Liver (tissue), 9 donors: ENCODE data around the gene NELL1. TPM values are rescaled to one million over a fixed set of nuclear protein-coding genes. Genes with fewer than 3 reads are reported as not detected.

ENCODE experiments used
- DNase-seq: peaks from one replicate; pipeline ENCODE4 v3.0.0-alpha.2; 2017; ENCODE audit warnings: low spot score
- H3K27ac ChIP-seq, 2 donors: one replicate each; pipeline ENCODE4 v1.7.0; 2013; ENCODE audit warnings: inconsistent platforms in 2 of 2, low read length in 2 of 2, control low read depth in 1 of 2, low read depth in 1 of 2, mild to moderate bottlenecking in 1 of 2
- H3K27me3 ChIP-seq, 4 donors: one replicate each; pipeline versions ENCODE4 v1.6.1 to v1.7.0; 2013; ENCODE audit warnings: low read length in 3 of 4, inconsistent platforms in 1 of 4, mild to moderate bottlenecking in 1 of 4, moderate library complexity in 1 of 4; ENCODE audit not compliant: control insufficient read depth in 4 of 4, insufficient read depth in 4 of 4
- H3K36me3 ChIP-seq, 4 donors: one replicate each; pipeline versions ENCODE4 v1.6.1 to v1.7.0; 2013; ENCODE audit warnings: low read length in 3 of 4, mild to moderate bottlenecking in 3 of 4, low read depth in 1 of 4, moderate library complexity in 1 of 4; ENCODE audit not compliant: control insufficient read depth in 4 of 4, insufficient read depth in 3 of 4
- H3K4me1 ChIP-seq, 4 donors: one replicate each; pipeline versions ENCODE4 v1.6.1 to v1.7.0; 2013; ENCODE audit warnings: low read length in 3 of 4, mild to moderate bottlenecking in 3 of 4, moderate library complexity in 1 of 4; ENCODE audit not compliant: control insufficient read depth in 4 of 4, insufficient read depth in 4 of 4
- H3K4me3 ChIP-seq, 3 donors: one replicate each; pipeline versions ENCODE4 v1.6.1 to v1.7.0; 2013; ENCODE audit warnings: low read length in 3 of 3, control low read depth in 1 of 3, low read depth in 1 of 3, mild to moderate bottlenecking in 1 of 3
- H3K9ac ChIP-seq, 2 donors: one replicate each; pipeline ENCODE4 v1.7.0; 2013; ENCODE audit warnings: low read length in 2 of 2, mild to moderate bottlenecking in 2 of 2, moderate library complexity in 2 of 2, control low read depth in 1 of 2, low read depth in 1 of 2
- H3K9me3 ChIP-seq, 4 donors: one replicate each; pipeline versions ENCODE4 v1.6.1 to v1.7.0; 2013; ENCODE audit warnings: low read length in 3 of 4; ENCODE audit not compliant: control insufficient read depth in 4 of 4
- EGR1 ChIP-seq, 2 donors: IDR thresholded peaks; 2 replicates each; pipeline ENCODE4 v1.6.1; 2016 to 2018; ENCODE audit warnings: antibody characterized with exemption in 2 of 2, low read depth in 2 of 2
- FOXA1 ChIP-seq: IDR thresholded peaks from 2 replicates; pipeline ENCODE4 v1.6.1; 2016; ENCODE audit warnings: antibody characterized with exemption
- GABPA ChIP-seq, 2 donors: IDR thresholded peaks in 1 of 2; conservative IDR thresholded peaks in 1 of 2; 2 replicates each; pipeline ENCODE4 v1.6.1; 2016; ENCODE audit warnings: antibody characterized with exemption in 2 of 2, mild to moderate bottlenecking in 1 of 2, moderate library complexity in 1 of 2
- HNF4A ChIP-seq, 2 donors: conservative IDR thresholded peaks; 2 replicates each; pipeline ENCODE4 v1.6.1; 2016; ENCODE audit warnings: antibody characterized with exemption in 2 of 2, mild to moderate bottlenecking in 2 of 2
- HNF4G ChIP-seq: IDR thresholded peaks from 2 replicates; pipeline ENCODE4 v1.6.1; 2016; ENCODE audit warnings: antibody characterized with exemption
- JUND ChIP-seq, 2 donors: IDR thresholded peaks; 2 replicates each; pipeline ENCODE4 v1.6.1; 2016; ENCODE audit warnings: antibody characterized with exemption in 2 of 2
- NR2F2 ChIP-seq: IDR thresholded peaks from 2 replicates; pipeline ENCODE4 v1.6.1; 2016; ENCODE audit warnings: antibody characterized with exemption
- RAD21 ChIP-seq, 2 donors: IDR thresholded peaks; 2 replicates each; pipeline ENCODE4 v1.6.1; 2016; ENCODE audit warnings: antibody characterized with exemption in 2 of 2, mild to moderate bottlenecking in 2 of 2
- SP1 ChIP-seq: IDR thresholded peaks from 2 replicates; pipeline ENCODE4 v1.6.1; 2018; ENCODE audit warnings: antibody characterized with exemption, mild to moderate bottlenecking
- YY1 ChIP-seq: IDR thresholded peaks from 2 replicates; pipeline ENCODE4 v1.6.1; 2016; ENCODE audit warnings: antibody characterized with exemption, mild to moderate bottlenecking
- WGBS: extraction: QIAGEN DNeasy Blood & Tissue Kit; methylation state at CpG from one replicate; pipeline ENCODE4 v1.1.7; 2013; 5-methylcytosine and 5-hydroxymethylcytosine counted together
- polyA plus RNA-seq, 2 donors: library from polyadenylated mRNA; stranded (reverse) in 1 of 2; unstranded in 1 of 2; fragments of 200-250 nt in 1 of 2; fragments of >200 nt in 1 of 2; fragmentation: Nextera tagmentation in 1 of 2; extraction: Ambion mirVana in 1 of 2; gene quantifications; one replicate each; pipeline versions ENCODE4 v1.2.1 to v1.2.3, GENCODE V29; 2013 to 2015
- total RNA-seq, 2 donors: library from RNA; depleted of rRNA; stranded (reverse); fragments of >200 nt; gene quantifications; one replicate each; pipeline ENCODE4 v1.2.3, GENCODE V29; 2014
- TF ChIP-seq, protein P1 (sequence below): IDR thresholded peaks from 2 replicates; pipeline ENCODE4 v1.6.1; 2016; ENCODE audit warnings: antibody characterized with exemption
- TF ChIP-seq, protein P2 (sequence below): IDR thresholded peaks from 2 replicates; pipeline ENCODE4 v1.6.1; 2016; ENCODE audit warnings: antibody characterized with exemption, mild to moderate bottlenecking
- TF ChIP-seq, protein P3 (sequence below): IDR thresholded peaks from 2 replicates; pipeline ENCODE4 v1.6.1; 2016; ENCODE audit warnings: antibody characterized with exemption
- TF ChIP-seq, protein P4 (sequence below): IDR thresholded peaks from 2 replicates; pipeline ENCODE4 v1.6.1; 2016; ENCODE audit warnings: antibody characterized with exemption
- TF ChIP-seq, protein P5 (sequence below): fragments of 150-350 bp; IDR thresholded peaks from 2 replicates; pipeline ENCODE4 v1.5.1; 2017; ENCODE audit warnings: improper control_type of control experiment, low read depth, low read length; ENCODE audit not compliant: missing input control
- donor health status: healthy.
- donor health status: healthy.
- donor health status: healthy.
- donor health status: healthy.
- donor health status: healthy.

The NELL1 gene
- total and polyA plus RNA-seq, 4 donors, result not detected

DNA sequence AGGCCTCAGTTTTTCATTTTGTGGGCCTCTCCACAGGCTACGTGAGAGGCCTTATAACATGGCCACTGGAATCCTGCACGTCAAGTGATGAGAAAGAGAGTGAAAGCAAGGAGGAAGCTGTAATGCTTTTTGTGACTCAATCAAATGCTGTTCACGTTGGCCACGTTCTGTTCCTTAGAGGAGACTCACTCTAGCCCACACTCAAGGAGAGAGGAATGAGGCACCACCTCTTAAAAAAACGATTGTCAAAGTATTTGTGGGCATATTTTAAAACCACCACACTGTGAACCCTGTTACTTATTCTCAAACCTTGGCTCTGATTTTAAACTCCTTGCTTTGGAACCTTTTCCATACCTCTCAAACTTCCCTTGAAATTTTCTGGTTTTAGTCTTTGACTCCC lies 705.0 kb downstream of the NELL1 start:
- Histone ChIP-seq H3K4me3 (no peak overlapping the region), H3K4me1 (no peaks in the 10 kb centered on the region), H3K36me3 (no peaks in the 10 kb centered on the region), H3K9ac (no peak overlapping the region), H3K27me3 (peaks cover 0 to 3% (median 0%) of the 10 kb centered on the region in 4 donors), H3K9me3 (no peaks in the 10 kb centered on the region), H3K27ac (no peak overlapping the region)
- TF ChIP-seq RAD21 (IDR thresholded peaks at IDR 0.05) (no peak), HNF4A (conservative IDR thresholded peaks at IDR 0.05) (no peak), NR2F2 (no peak), EGR1 (IDR thresholded peaks at IDR 0.05; ENCODE audit: low read depth in 2 of 2) (no peak), JUND (IDR thresholded peaks at IDR 0.05) (no peak), GABPA (IDR thresholded peaks at IDR 0.05 in 1 of 2, conservative IDR thresholded peaks at IDR 0.05 in 1 of 2) (no peak), FOXA1 (no peak), YY1 (no peak), HNF4G (no peak), SP1 (no peak)
- TF ChIP-seq, protein P1, sequence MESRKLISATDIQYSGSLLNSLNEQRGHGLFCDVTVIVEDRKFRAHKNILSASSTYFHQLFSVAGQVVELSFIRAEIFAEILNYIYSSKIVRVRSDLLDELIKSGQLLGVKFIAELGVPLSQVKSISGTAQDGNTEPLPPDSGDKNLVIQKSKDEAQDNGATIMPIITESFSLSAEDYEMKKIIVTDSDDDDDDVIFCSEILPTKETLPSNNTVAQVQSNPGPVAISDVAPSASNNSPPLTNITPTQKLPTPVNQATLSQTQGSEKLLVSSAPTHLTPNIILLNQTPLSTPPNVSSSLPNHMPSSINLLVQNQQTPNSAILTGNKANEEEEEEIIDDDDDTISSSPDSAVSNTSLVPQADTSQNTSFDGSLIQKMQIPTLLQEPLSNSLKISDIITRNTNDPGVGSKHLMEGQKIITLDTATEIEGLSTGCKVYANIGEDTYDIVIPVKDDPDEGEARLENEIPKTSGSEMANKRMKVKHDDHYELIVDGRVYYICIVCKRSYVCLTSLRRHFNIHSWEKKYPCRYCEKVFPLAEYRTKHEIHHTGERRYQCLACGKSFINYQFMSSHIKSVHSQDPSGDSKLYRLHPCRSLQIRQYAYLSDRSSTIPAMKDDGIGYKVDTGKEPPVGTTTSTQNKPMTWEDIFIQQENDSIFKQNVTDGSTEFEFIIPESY, result no peak
- TF ChIP-seq, protein P2, sequence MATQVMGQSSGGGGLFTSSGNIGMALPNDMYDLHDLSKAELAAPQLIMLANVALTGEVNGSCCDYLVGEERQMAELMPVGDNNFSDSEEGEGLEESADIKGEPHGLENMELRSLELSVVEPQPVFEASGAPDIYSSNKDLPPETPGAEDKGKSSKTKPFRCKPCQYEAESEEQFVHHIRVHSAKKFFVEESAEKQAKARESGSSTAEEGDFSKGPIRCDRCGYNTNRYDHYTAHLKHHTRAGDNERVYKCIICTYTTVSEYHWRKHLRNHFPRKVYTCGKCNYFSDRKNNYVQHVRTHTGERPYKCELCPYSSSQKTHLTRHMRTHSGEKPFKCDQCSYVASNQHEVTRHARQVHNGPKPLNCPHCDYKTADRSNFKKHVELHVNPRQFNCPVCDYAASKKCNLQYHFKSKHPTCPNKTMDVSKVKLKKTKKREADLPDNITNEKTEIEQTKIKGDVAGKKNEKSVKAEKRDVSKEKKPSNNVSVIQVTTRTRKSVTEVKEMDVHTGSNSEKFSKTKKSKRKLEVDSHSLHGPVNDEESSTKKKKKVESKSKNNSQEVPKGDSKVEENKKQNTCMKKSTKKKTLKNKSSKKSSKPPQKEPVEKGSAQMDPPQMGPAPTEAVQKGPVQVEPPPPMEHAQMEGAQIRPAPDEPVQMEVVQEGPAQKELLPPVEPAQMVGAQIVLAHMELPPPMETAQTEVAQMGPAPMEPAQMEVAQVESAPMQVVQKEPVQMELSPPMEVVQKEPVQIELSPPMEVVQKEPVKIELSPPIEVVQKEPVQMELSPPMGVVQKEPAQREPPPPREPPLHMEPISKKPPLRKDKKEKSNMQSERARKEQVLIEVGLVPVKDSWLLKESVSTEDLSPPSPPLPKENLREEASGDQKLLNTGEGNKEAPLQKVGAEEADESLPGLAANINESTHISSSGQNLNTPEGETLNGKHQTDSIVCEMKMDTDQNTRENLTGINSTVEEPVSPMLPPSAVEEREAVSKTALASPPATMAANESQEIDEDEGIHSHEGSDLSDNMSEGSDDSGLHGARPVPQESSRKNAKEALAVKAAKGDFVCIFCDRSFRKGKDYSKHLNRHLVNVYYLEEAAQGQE, result no peak
- TF ChIP-seq, protein P3, sequence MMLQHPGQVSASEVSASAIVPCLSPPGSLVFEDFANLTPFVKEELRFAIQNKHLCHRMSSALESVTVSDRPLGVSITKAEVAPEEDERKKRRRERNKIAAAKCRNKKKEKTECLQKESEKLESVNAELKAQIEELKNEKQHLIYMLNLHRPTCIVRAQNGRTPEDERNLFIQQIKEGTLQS, result no peak
- TF ChIP-seq, protein P4, sequence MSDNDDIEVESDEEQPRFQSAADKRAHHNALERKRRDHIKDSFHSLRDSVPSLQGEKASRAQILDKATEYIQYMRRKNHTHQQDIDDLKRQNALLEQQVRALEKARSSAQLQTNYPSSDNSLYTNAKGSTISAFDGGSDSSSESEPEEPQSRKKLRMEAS, result no peak
- TF ChIP-seq, protein P5, sequence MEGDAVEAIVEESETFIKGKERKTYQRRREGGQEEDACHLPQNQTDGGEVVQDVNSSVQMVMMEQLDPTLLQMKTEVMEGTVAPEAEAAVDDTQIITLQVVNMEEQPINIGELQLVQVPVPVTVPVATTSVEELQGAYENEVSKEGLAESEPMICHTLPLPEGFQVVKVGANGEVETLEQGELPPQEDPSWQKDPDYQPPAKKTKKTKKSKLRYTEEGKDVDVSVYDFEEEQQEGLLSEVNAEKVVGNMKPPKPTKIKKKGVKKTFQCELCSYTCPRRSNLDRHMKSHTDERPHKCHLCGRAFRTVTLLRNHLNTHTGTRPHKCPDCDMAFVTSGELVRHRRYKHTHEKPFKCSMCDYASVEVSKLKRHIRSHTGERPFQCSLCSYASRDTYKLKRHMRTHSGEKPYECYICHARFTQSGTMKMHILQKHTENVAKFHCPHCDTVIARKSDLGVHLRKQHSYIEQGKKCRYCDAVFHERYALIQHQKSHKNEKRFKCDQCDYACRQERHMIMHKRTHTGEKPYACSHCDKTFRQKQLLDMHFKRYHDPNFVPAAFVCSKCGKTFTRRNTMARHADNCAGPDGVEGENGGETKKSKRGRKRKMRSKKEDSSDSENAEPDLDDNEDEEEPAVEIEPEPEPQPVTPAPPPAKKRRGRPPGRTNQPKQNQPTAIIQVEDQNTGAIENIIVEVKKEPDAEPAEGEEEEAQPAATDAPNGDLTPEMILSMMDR, result no peak
- DNase-seq, result no peak
- 47% methylated on average over 5 of the region's 5 CpGs for WGBS
